ENCODE data around the gene WTIP.
"Not testable (repeated sequence)": the region's sequence is repeated elsewhere in the genome, so short reads cannot be mapped to it uniquely, and the experiment has no call there.

GRCh38 chr19:34455783-34456480 is 25.6 kb upstream of the WTIP start:
- not testable (repeated sequence) for TF ChIP-seq POLR2AphosphoS5 (IDR thresholded peaks at IDR 0.05; ENCODE audit: insufficient read depth, low read depth, low read length); CTCF (IDR thresholded peaks at IDR 0.05; ENCODE audit: extremely low read depth in 1 of 2, insufficient read depth in 1 of 2, low read depth in 1 of 2, low read length in 2 of 2); POLR2A (IDR thresholded peaks at IDR 0.05; ENCODE audit: low read depth, low read length); MAX (IDR thresholded peaks at IDR 0.05; ENCODE audit: insufficient read depth, insufficient read length); EZH2 (IDR thresholded peaks at IDR 0.05; ENCODE audit: borderline replicate concordance, low read depth, low read length, severe bottlenecking); JUN (IDR thresholded peaks at IDR 0.05; ENCODE audit: borderline replicate concordance, insufficient read depth, insufficient read length, low read depth); MYC (IDR thresholded peaks at IDR 0.05; ENCODE audit: low read depth, low read length); FOS (IDR thresholded peaks at IDR 0.05; ENCODE audit: borderline replicate concordance, insufficient read depth, low read length); GATA2 (IDR thresholded peaks at IDR 0.05; ENCODE audit: insufficient read depth, insufficient read length, low read depth, low read length)

All from endothelial cell of umbilical vein (primary cell).